GM23338 (cell line): Measurements from ENCODE around the gene FBLIM1. TPM values are rescaled to one million over a fixed set of nuclear protein-coding genes. Genes with fewer than 3 reads are reported as not detected.

Experiments used
- ATAC-seq: fragments of 200-7000 bp; cut with Tn5 transposase; 3 replicates; pipeline ENCODE4 v1.9.1; 2020
- DNase-seq: peaks from one replicate; pipeline ENCODE4 v3.0.0-alpha.2; 2015; ENCODE audit warnings: low spot score
- H2AFZ ChIP-seq: fragments of 200-600 bp; sonication (generic); 2 replicates; pipeline ENCODE4 v1.8.0; 2016; ENCODE audit warnings: antibody characterized with exemption, mild to moderate bottlenecking, moderate library complexity
- H3F3A ChIP-seq: fragments of 200-600 bp; sonication (generic); replicated peaks from 2 replicates; pipeline ENCODE4 v1.8.0; 2017; ENCODE audit warnings: antibody characterized with exemption, mixed run types, low read depth
- H3K27ac ChIP-seq: fragments of 200-600 bp; sonication (generic); 2 replicates; pipeline ENCODE4 v1.6.1; 2016; ENCODE audit warnings: low read depth
- H3K27me3 ChIP-seq: fragments of 200-600 bp; sonication (generic); 2 replicates; pipeline ENCODE4 v1.8.0; 2016; ENCODE audit warnings: mild to moderate bottlenecking, mixed run types, moderate library complexity; ENCODE audit not compliant: insufficient read depth
- H3K36me3 ChIP-seq: fragments of 200-600 bp; sonication (generic); 2 replicates; pipeline ENCODE4 v1.8.0; 2016; ENCODE audit warnings: mild to moderate bottlenecking; ENCODE audit not compliant: insufficient read depth
- H3K4me1 ChIP-seq: fragments of 200-600 bp; sonication (generic); 2 replicates; pipeline ENCODE4 v1.8.0; 2016; ENCODE audit warnings: mild to moderate bottlenecking, moderate library complexity; ENCODE audit not compliant: insufficient read depth
- H3K4me2 ChIP-seq: fragments of 200-600 bp; sonication (generic); 2 replicates; pipeline ENCODE4 v1.7.1; 2017; ENCODE audit warnings: mixed run types
- H3K4me3 ChIP-seq: fragments of 200-600 bp; sonication (generic); 2 replicates; pipeline ENCODE4 v1.6.1; 2016; ENCODE audit warnings: mixed run types
- H3K79me2 ChIP-seq: fragments of 200-600 bp; sonication (generic); replicated peaks from 2 replicates; pipeline ENCODE4 v1.8.0; 2017; ENCODE audit warnings: mild to moderate bottlenecking; ENCODE audit not compliant: insufficient read depth
- H3K9me2 ChIP-seq: fragments of 200-600 bp; sonication (generic); 2 replicates; pipeline ENCODE4 v1.8.0; 2017; ENCODE audit not compliant: insufficient read depth
- H4K20me1 ChIP-seq: fragments of 200-600 bp; sonication (generic); replicated peaks from 2 replicates; pipeline ENCODE4 v1.8.0; 2017; ENCODE audit warnings: mild to moderate bottlenecking; ENCODE audit not compliant: insufficient read depth
- H3K27ac Mint-ChIP-seq: 2 replicates; pipeline ENCODE4 v1.8.0; 2020; ENCODE audit warnings: inconsistent platforms, mild to moderate bottlenecking, moderate library complexity, mixed read lengths
- H3K27me3 Mint-ChIP-seq: 3 replicates; pipeline ENCODE4 v1.8.0; 2022; ENCODE audit warnings: low read depth, mild to moderate bottlenecking, moderate library complexity, mixed read lengths, inconsistent platforms; ENCODE audit not compliant: insufficient read depth, poor library complexity
- H3K36me3 Mint-ChIP-seq: 3 replicates; pipeline ENCODE4 v1.8.0; 2021; ENCODE audit warnings: low read depth, mild to moderate bottlenecking, inconsistent platforms, moderate library complexity, mixed read lengths
- H3K4me1 Mint-ChIP-seq: 3 replicates; pipeline ENCODE4 v1.8.0; 2020; ENCODE audit warnings: mild to moderate bottlenecking, inconsistent platforms, mixed read lengths
- H3K4me3 Mint-ChIP-seq: 3 replicates; pipeline ENCODE4 v1.8.0; 2021; ENCODE audit warnings: moderate library complexity, mild to moderate bottlenecking, inconsistent platforms, mixed read lengths
- H3K9me3 Mint-ChIP-seq: 3 replicates; pipeline ENCODE4 v1.8.0; 2020; ENCODE audit warnings: moderate library complexity, mild to moderate bottlenecking, inconsistent platforms, mixed read lengths
- CREB1 ChIP-seq: fragments of 250-450 bp; sonication (Bioruptor Pico); IDR thresholded peaks from 2 replicates; pipeline ENCODE4 v1.5.0; 2020; ENCODE audit warnings: low read depth, mild to moderate bottlenecking, moderate library complexity
- CTCF ChIP-seq, 2 experiments: fragments of 200-600 bp in 1 of 2; sonication (generic) in 1 of 2; conservative IDR thresholded peaks; 2 replicates each; pipeline versions ENCODE4 v1.5.1 to v1.6.1; 2016 to 2017; ENCODE audit warnings: antibody characterized with exemption in 2 of 2, low read depth in 2 of 2, mild to moderate bottlenecking in 2 of 2, moderate library complexity in 1 of 2
- EZH2 ChIP-seq: fragments of 200-600 bp; sonication (generic); IDR thresholded peaks from one replicate; pipeline ENCODE4 v1.8.0; 2017; ENCODE audit warnings: antibody characterized with exemption, mild to moderate bottlenecking, low read depth; ENCODE audit not compliant: unreplicated experiment
- EZH2phosphoT487 ChIP-seq: fragments of 200-600 bp; sonication (generic); IDR thresholded peaks from one replicate; pipeline ENCODE4 v1.8.1; 2018; ENCODE audit warnings: antibody characterized with exemption; ENCODE audit not compliant: unreplicated experiment
- JUNB ChIP-seq: IDR thresholded peaks from one replicate; pipeline ENCODE4 v1.6.1; 2016; ENCODE audit warnings: antibody characterized with exemption; ENCODE audit not compliant: unreplicated experiment
- NANOG ChIP-seq: IDR thresholded peaks from 2 replicates; pipeline ENCODE4 v1.6.1; 2016; ENCODE audit warnings: antibody characterized with exemption, borderline replicate concordance
- POLR2AphosphoS5 ChIP-seq: IDR thresholded peaks from 2 replicates; pipeline ENCODE4 v1.6.1; 2016; ENCODE audit warnings: antibody characterized with exemption, low read depth
- REST ChIP-seq: IDR thresholded peaks from one replicate; pipeline ENCODE4 v1.6.1; 2018; ENCODE audit warnings: antibody characterized with exemption; ENCODE audit not compliant: unreplicated experiment
- STAT1 ChIP-seq: IDR thresholded peaks from one replicate; pipeline ENCODE4 v1.6.1; 2016; ENCODE audit warnings: antibody characterized with exemption; ENCODE audit not compliant: unreplicated experiment
- ZNF114 ChIP-seq: fragments of 250-450 bp; sonication (Bioruptor Pico); IDR thresholded peaks from 2 replicates; pipeline ENCODE4 v1.5.0; 2020; ENCODE audit warnings: mild to moderate bottlenecking, moderate library complexity
- ZNF331 ChIP-seq: fragments of 250-450 bp; sonication (Bioruptor Pico); IDR thresholded peaks from 2 replicates; pipeline ENCODE4 v1.5.0; 2020; ENCODE audit warnings: low read depth, mild to moderate bottlenecking, moderate library complexity
- ZNF462 ChIP-seq: fragments of 250-450 bp; sonication (Bioruptor Pico); IDR thresholded peaks from 2 replicates; pipeline ENCODE4 v1.5.0; 2020; ENCODE audit warnings: mild to moderate bottlenecking, moderate library complexity
- polyA plus RNA-seq: library from polyadenylated mRNA; unstranded; fragments of >200 nt; fragmentation: Nextera tagmentation; extraction: Ambion mirVana; gene quantifications from 2 replicates; pipeline ENCODE4 v1.2.1, GENCODE V29; 2016
- total RNA-seq: library from RNA; depleted of rRNA; stranded (reverse); fragments of >200 nt; shearing (Covaris generic); gene quantifications from 2 replicates; pipeline ENCODE4 v1.2.3, GENCODE V29; 2014

The FBLIM1 gene
- total and polyA plus RNA-seq, 2 experiments from 2014 or later, result 41.7 to 81.7 TPM

GRCh38 chr1:15757016-15757543 is 1.5 kb upstream of the FBLIM1 start (continued):
- TF ChIP-seq EZH2phosphoT487 (no peak), NANOG (no peak), JUNB (no peak), CREB1 (CRISPR knock-in tag) (no peak), CTCF (conservative IDR thresholded peaks at IDR 0.05; ENCODE audit: low read depth in 2 of 2) (no peak)

- H3K27me3 ChIP-seq, result no peaks in the 10 kb centered on the region
- peaks cover 28% of the 10 kb centered on the region for H3K27me3 Mint-ChIP-seq
- H4K20me1 ChIP-seq, result peaks cover 16% of the 10 kb centered on the region
- H3K4me1 Mint-ChIP-seq, result peaks cover 48% of the 10 kb centered on the region
- H3F3A ChIP-seq, result peaks cover 38% of the 10 kb centered on the region
- no peaks in the 10 kb centered on the region for H3K9me2 ChIP-seq
- peak overlapping the region; percentile 81 for H3K4me3 Mint-ChIP-seq
- DNase-seq (peak; percentile 77), ATAC-seq (peak; percentile 25)
- peaks cover 38% of the 10 kb centered on the region for H3K79me2 ChIP-seq
- H3K36me3 ChIP-seq, result no peaks in the 10 kb centered on the region
- H2AFZ ChIP-seq, result peak overlapping the region; percentile 56; the same call in 1 of the 2 replicates
- H3K27ac Mint-ChIP-seq, result peak overlapping the region; percentile 82; the same call in 1 of the 2 replicates
- peaks cover 43% of the 10 kb centered on the region for H3K4me1 ChIP-seq
- peak overlapping the region; percentile 88 for H3K4me2 ChIP-seq
- H3K9me3 Mint-ChIP-seq, result no peaks in the 10 kb centered on the region; the same call in 2 of the 3 replicates
- H3K27ac ChIP-seq, result peak overlapping the region; percentile 88
- peak overlapping the region; percentile 92 for H3K4me3 ChIP-seq
- peaks cover 18% of the 10 kb centered on the region for H3K36me3 Mint-ChIP-seq
- TF ChIP-seq ZNF114, result no peak
- TF ChIP-seq ZNF331 (CRISPR knock-in tag), result no peak
- TF ChIP-seq POLR2AphosphoS5, result no peak
- TF ChIP-seq CREB1 (CRISPR knock-in tag), result no peak
- TF ChIP-seq NANOG, result no peak
- TF ChIP-seq STAT1, result no peak
- TF ChIP-seq REST, result no peak
- no peak for TF ChIP-seq EZH2phosphoT487
- TF ChIP-seq EZH2, result no peak
- TF ChIP-seq JUNB, result no peak
- TF ChIP-seq ZNF462 (CRISPR knock-in tag), result no peak
Measured at GRCh38 chr1:15757575-15758342, 836 bp upstream of the FBLIM1 start.
